Upper lobe of left lung (tissue), 6 donors: Measurements from ENCODE around the gene MSMO1. TPM values are rescaled to one million over a fixed set of nuclear protein-coding genes. Genes with fewer than 3 reads are reported as not detected.

ENCODE experiments used
- ATAC-seq, 2 donors: fragments of 200-7000 bp; cut with Tn5 transposase; one replicate each; pipeline ENCODE4 v1.9.1; 2022; ENCODE audit warnings: mild to moderate bottlenecking in 2 of 2, moderate library complexity in 2 of 2; ENCODE audit not compliant: low FRiP score in 2 of 2
- DNase-seq, 2 donors: peaks; one replicate each; pipeline ENCODE4 v3.0.0-alpha.2; 2019 to 2020
- H3K27ac ChIP-seq, 4 donors: fragments of 200-600 bp; sonication (generic); one replicate each; pipeline ENCODE4 v1.5.1; 2016 to 2019
- H3K27me3 ChIP-seq, 4 donors: fragments of 200-600 bp; sonication (generic); one replicate each; pipeline ENCODE4 v1.5.1; 2017 to 2019
- H3K36me3 ChIP-seq, 4 donors: fragments of 200-600 bp; sonication (generic); one replicate each; pipeline ENCODE4 v1.5.1; 2016 to 2019
- H3K4me1 ChIP-seq, 4 donors: fragments of 200-600 bp; sonication (generic); one replicate each; pipeline ENCODE4 v1.5.1; 2018 to 2019
- H3K4me3 ChIP-seq, 4 donors: fragments of 200-600 bp; sonication (generic); one replicate each; pipeline ENCODE4 v1.5.1; 2017 to 2019; ENCODE audit warnings: mild to moderate bottlenecking in 2 of 4, moderate library complexity in 1 of 4
- H3K9me3 ChIP-seq, 4 donors: fragments of 200-600 bp; sonication (generic); one replicate each; pipeline ENCODE4 v1.5.1; 2018 to 2019
- CTCF ChIP-seq, 6 experiments: fragments of 450-650 bp in 4 of 6; fragments of 200-600 bp in 2 of 6; sonication (generic) in 2 of 6; IDR thresholded peaks; one replicate each; pipeline ENCODE4 v1.5.1; 2016 to 2019; ENCODE audit warnings: antibody characterized with exemption in 6 of 6
- EP300 ChIP-seq, 4 donors: sonication (generic); formaldehyde crosslinking; IDR thresholded peaks; one replicate each; pipeline ENCODE4 v1.5.1; 2017; ENCODE audit warnings: antibody characterized with exemption in 4 of 4, control low read depth in 2 of 4
- POLR2A ChIP-seq, 4 donors: fragments of 450-650 bp; IDR thresholded peaks; one replicate each; pipeline ENCODE4 v1.5.1; 2016 to 2017; ENCODE audit warnings: antibody characterized with exemption in 4 of 4, mild to moderate bottlenecking in 2 of 4
- POLR2AphosphoS5 ChIP-seq, 2 donors: sonication (generic); formaldehyde crosslinking; IDR thresholded peaks; one replicate each; pipeline ENCODE4 v1.5.1; 2017; ENCODE audit warnings: antibody characterized with exemption in 2 of 2
- WGBS, 2 donors: methylation state at CpG; one replicate each; pipeline ENCODE4 v1.1.5; 2017 to 2018; 5-methylcytosine and 5-hydroxymethylcytosine counted together
- total RNA-seq, 6 donors: library from RNA; depleted of rRNA in 4 of 6; stranded (reverse); fragments of >200 nt in 4 of 6; gene quantifications; one replicate each; pipeline versions ENCODE4 v1.1.0 to v1.2.1, GENCODE V29; 2016 to 2021
- donor health status: DM: no; HTN: no; CAD: no; lungs with moderate emphysema.
- donor health status: DM: no; HTN: yes; CAD: no; lungs with severe emphysema.

Gene MSMO1
- total RNA-seq, 6 donors from 2014 or later = 21.0 to 193 (median 125) TPM

GRCh38 chr4:165288639-165289422 lies 38.6 kb upstream of the MSMO1 start:
- no peaks in the 10 kb centered on the region for H3K36me3 ChIP-seq
- DNase-seq (no peak), ATAC-seq (peak in 1 of 2 donors; percentile 74)
- H3K9me3 ChIP-seq = no peaks in the 10 kb centered on the region
- peak overlapping the region in 1 of 4 donors; percentile 18 for H3K27ac ChIP-seq
- H3K4me3 ChIP-seq = no peak overlapping the region
- H3K27me3 ChIP-seq = no peaks in the 10 kb centered on the region
- H3K4me1 ChIP-seq = peaks cover 0 to 13% (median 6%) of the 10 kb centered on the region in 4 donors
- TF ChIP-seq POLR2A (IDR thresholded peaks at IDR 0.05) (no peak), EP300 (IDR thresholded peaks at IDR 0.05) (no peak), POLR2AphosphoS5 (IDR thresholded peaks at IDR 0.05) (no peak), CTCF (IDR thresholded peaks at IDR 0.05) (no peak)

- H3K9me3 ChIP-seq = no peaks in the 10 kb centered on the region
- H3K27me3 ChIP-seq = no peaks in the 10 kb centered on the region
- H3K36me3 ChIP-seq = no peaks in the 10 kb centered on the region
- H3K27ac ChIP-seq = no peak overlapping the region
- no peak overlapping the region for H3K4me3 ChIP-seq
- H3K4me1 ChIP-seq = peaks cover 0 to 19% (median 9%) of the 10 kb centered on the region in 4 donors
- TF ChIP-seq POLR2A (IDR thresholded peaks at IDR 0.05) (no peak), CTCF (IDR thresholded peaks at IDR 0.05) (no peak), POLR2AphosphoS5 (IDR thresholded peaks at IDR 0.05) (no peak), EP300 (IDR thresholded peaks at IDR 0.05) (no peak)
- no peak for DNase-seq
- no peak for ATAC-seq
Observed at GRCh38 chr4:165289423-165289785, 38.1 kb upstream of the MSMO1 start.

GRCh38 chr4:165293061-165293460 lies 34.4 kb upstream of the MSMO1 start:
- peaks cover 4 to 22% (median 16%) of the 10 kb centered on the region in 4 donors for H3K4me1 ChIP-seq
- no peaks in the 10 kb centered on the region for H3K27me3 ChIP-seq
- no peak overlapping the region for H3K27ac ChIP-seq
- WGBS, 2 donors = 97% methylated on average over 6 of the region's 6 CpGs
- no peak overlapping the region for H3K4me3 ChIP-seq
- TF ChIP-seq CTCF (IDR thresholded peaks at IDR 0.05) (no peak), EP300 (IDR thresholded peaks at IDR 0.05) (no peak), POLR2AphosphoS5 (IDR thresholded peaks at IDR 0.05) (no peak), POLR2A (IDR thresholded peaks at IDR 0.05) (no peak)
- DNase-seq (no peak), ATAC-seq (no peak)
- H3K36me3 ChIP-seq = peaks cover 0 to 14% (median 6%) of the 10 kb centered on the region in 4 donors
- no peaks in the 10 kb centered on the region for H3K9me3 ChIP-seq

GRCh38 chr4:165293927-165294649 lies 33.4 kb upstream of the MSMO1 start:
- peak overlapping the region in 3 of 4 donors; percentile 27 to 66 (median 37) for H3K27ac ChIP-seq
- 66 to 77% methylated on average over 2 of the region's 2 CpGs for WGBS, 2 donors
- H3K36me3 ChIP-seq = peaks cover 0 to 21% (median 8%) of the 10 kb centered on the region in 4 donors
- ATAC-seq = no peak
- TF ChIP-seq EP300 (IDR thresholded peaks at IDR 0.05) (no peak), CTCF (IDR thresholded peaks at IDR 0.05) (no peak), POLR2AphosphoS5 (IDR thresholded peaks at IDR 0.05) (no peak), POLR2A (IDR thresholded peaks at IDR 0.05) (no peak)
- DNase-seq = no peak
- H3K9me3 ChIP-seq = no peaks in the 10 kb centered on the region
- H3K4me3 ChIP-seq = no peak overlapping the region
- peaks cover 4 to 12% (median 11%) of the 10 kb centered on the region in 4 donors for H3K4me1 ChIP-seq
- H3K27me3 ChIP-seq = no peaks in the 10 kb centered on the region
